GM19239 (cell line): ENCODE measurements around the gene PSMD5.

Experiments used
- DNase-seq: peaks from one replicate; pipeline ENCODE4 v3.0.0; 2011; ENCODE audit warnings: low spot score; ENCODE audit not compliant: insufficient read length
- FAIRE-seq: peaks from 2 replicates; lab custom pipeline; 2011; peaks lifted over from hg19 to GRCh38; lab: Jason Lieb, UNC

PSMD5 gene

GRCh38 chr9:120842685-120843485 lies at the start of gene PSMD5:
Gene PSMD5 (minus strand): TSS chr9:120842922. CDS start chr9:120842909, 13 bp downstream.
- peak; percentile 96 for DNase-seq
- peak; percentile 96 for FAIRE-seq

GRCh38 chr9:120891884-120892747 lies 49.4 kb upstream of the PSMD5 start:
- FAIRE-seq = no peak
- no peak for DNase-seq

- DNase-seq (no peak), FAIRE-seq (no peak)
These were observed 48.6 kb upstream of the PSMD5 start for GRCh38 chr9:120891245-120891883.

GRCh38 chr9:120890320-120891244 lies 47.9 kb upstream of the PSMD5 start:
- no peak for DNase-seq

GRCh38 chr9:120889606-120890271 lies 47.0 kb upstream of the PSMD5 start:
- DNase-seq (no peak), FAIRE-seq (no peak)

More at GRCh38 chr9:120890320-120891244, 47.9 kb upstream of the PSMD5 start:
- peak; percentile 18 for FAIRE-seq

GRCh38 chr9:120888626-120889025 lies 45.9 kb upstream of the PSMD5 start:
- FAIRE-seq = no peak

GRCh38 chr9:120886490-120886967 lies 43.8 kb upstream of the PSMD5 start:
- FAIRE-seq (peak; percentile 39), DNase-seq (no peak)

More at GRCh38 chr9:120888626-120889025, 45.9 kb upstream of the PSMD5 start:
- DNase-seq = no peak

- FAIRE-seq (peak; percentile 4), DNase-seq (no peak)
These were observed 43.2 kb upstream of the PSMD5 start for GRCh38 chr9:120885958-120886357.

- no peak for FAIRE-seq
These were observed 42.7 kb upstream of the PSMD5 start for GRCh38 chr9:120885457-120885856.

GRCh38 chr9:120883608-120883996 lies 40.9 kb upstream of the PSMD5 start:
- no peak for DNase-seq
- no peak for FAIRE-seq

More at GRCh38 chr9:120885457-120885856, 42.7 kb upstream of the PSMD5 start:
- DNase-seq = no peak

GRCh38 chr9:120882935-120883607 lies 40.3 kb upstream of the PSMD5 start:
- DNase-seq = no peak
- FAIRE-seq = no peak

- DNase-seq = no peak
- no peak for FAIRE-seq
These were observed 36.7 kb upstream of the PSMD5 start for GRCh38 chr9:120879446-120879845.

- no peak for FAIRE-seq
- DNase-seq = no peak
These were observed 35.7 kb upstream of the PSMD5 start for GRCh38 chr9:120878188-120879130.

- FAIRE-seq (no peak), DNase-seq (peak; percentile 73)
These were observed 34.7 kb upstream of the PSMD5 start for GRCh38 chr9:120877276-120878034.

GRCh38 chr9:120876842-120877240 lies 34.1 kb upstream of the PSMD5 start, which contains the start of gene PHF19:
Gene PHF19 (minus strand): TSS chr9:120877188. CDS start chr9:120874741, 2,447 bp downstream.
- no peak for DNase-seq
- FAIRE-seq = no peak
